Upper lobe of left lung (tissue), 6 donors: ENCODE results near the gene MLC1. TPM values are rescaled to one million over a fixed set of nuclear protein-coding genes. Genes with fewer than 3 reads are reported as not detected.

Source experiments
- ATAC-seq, 2 donors: fragments of 200-7000 bp; cut with Tn5 transposase; one replicate each; pipeline ENCODE4 v1.9.1; 2022; ENCODE audit warnings: mild to moderate bottlenecking in 2 of 2, moderate library complexity in 2 of 2; ENCODE audit not compliant: low FRiP score in 2 of 2
- DNase-seq, 2 donors: peaks; one replicate each; pipeline ENCODE4 v3.0.0-alpha.2; 2019 to 2020
- H3K27ac ChIP-seq, 4 donors: fragments of 200-600 bp; sonication (generic); one replicate each; pipeline ENCODE4 v1.5.1; 2016 to 2019
- H3K27me3 ChIP-seq, 4 donors: fragments of 200-600 bp; sonication (generic); one replicate each; pipeline ENCODE4 v1.5.1; 2017 to 2019
- H3K36me3 ChIP-seq, 4 donors: fragments of 200-600 bp; sonication (generic); one replicate each; pipeline ENCODE4 v1.5.1; 2016 to 2019
- H3K4me1 ChIP-seq, 4 donors: fragments of 200-600 bp; sonication (generic); one replicate each; pipeline ENCODE4 v1.5.1; 2018 to 2019
- H3K4me3 ChIP-seq, 4 donors: fragments of 200-600 bp; sonication (generic); one replicate each; pipeline ENCODE4 v1.5.1; 2017 to 2019; ENCODE audit warnings: mild to moderate bottlenecking in 2 of 4, moderate library complexity in 1 of 4
- H3K9me3 ChIP-seq, 4 donors: fragments of 200-600 bp; sonication (generic); one replicate each; pipeline ENCODE4 v1.5.1; 2018 to 2019
- EP300 ChIP-seq, 4 donors: sonication (generic); formaldehyde crosslinking; IDR thresholded peaks; one replicate each; pipeline ENCODE4 v1.5.1; 2017; ENCODE audit warnings: antibody characterized with exemption in 4 of 4, control low read depth in 2 of 4
- POLR2A ChIP-seq, 4 donors: fragments of 450-650 bp; IDR thresholded peaks; one replicate each; pipeline ENCODE4 v1.5.1; 2016 to 2017; ENCODE audit warnings: antibody characterized with exemption in 4 of 4, mild to moderate bottlenecking in 2 of 4
- POLR2AphosphoS5 ChIP-seq, 2 donors: sonication (generic); formaldehyde crosslinking; IDR thresholded peaks; one replicate each; pipeline ENCODE4 v1.5.1; 2017; ENCODE audit warnings: antibody characterized with exemption in 2 of 2
- WGBS, 2 donors: methylation state at CpG; one replicate each; pipeline ENCODE4 v1.1.5; 2017 to 2018; 5-methylcytosine and 5-hydroxymethylcytosine counted together
- total RNA-seq, 6 donors: library from RNA; depleted of rRNA in 4 of 6; stranded (reverse); fragments of >200 nt in 4 of 6; gene quantifications; one replicate each; pipeline versions ENCODE4 v1.1.0 to v1.2.1, GENCODE V29; 2016 to 2021
- TF ChIP-seq, protein P1 (sequence below), 6 experiments: fragments of 450-650 bp in 4 of 6; fragments of 200-600 bp in 2 of 6; sonication (generic) in 2 of 6; IDR thresholded peaks; one replicate each; pipeline ENCODE4 v1.5.1; 2016 to 2019; ENCODE audit warnings: antibody characterized with exemption in 6 of 6
- donor health status: DM: no; HTN: no; CAD: no; lungs with moderate emphysema.
- donor health status: DM: no; HTN: yes; CAD: no; lungs with severe emphysema.

The MLC1 gene
- total RNA-seq, 6 donors from 2014 or later, result 0.78 to 3.1 (median 1.2) TPM

DNA sequence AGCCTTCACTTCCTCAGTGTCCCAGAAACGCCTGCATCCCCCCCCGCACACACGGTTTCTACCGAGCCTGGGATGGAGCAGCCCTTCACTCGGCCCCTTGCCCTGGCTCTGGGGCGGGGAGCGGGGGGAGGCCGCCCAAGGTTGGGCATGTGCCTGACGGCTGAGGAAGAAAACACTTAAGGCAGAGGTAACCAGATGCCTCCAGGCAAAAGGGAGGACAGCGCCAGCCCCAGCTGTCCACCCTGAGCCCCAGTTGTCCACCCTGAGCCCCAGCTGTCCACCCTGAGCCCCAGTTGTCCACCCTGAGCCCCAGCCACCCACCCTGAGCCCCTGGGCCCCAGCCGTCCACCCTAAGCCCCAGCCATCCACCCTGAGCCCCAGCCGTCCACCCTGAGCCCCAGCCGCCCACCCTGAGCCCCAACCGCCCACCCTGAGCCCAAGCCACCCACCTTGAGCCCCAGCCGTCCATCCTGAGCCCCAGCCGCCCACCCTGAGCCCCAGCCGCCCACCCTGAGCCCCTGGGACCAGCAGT lies 23.3 kb downstream of the MLC1 start:
- 56 to 58% methylated on average over 8 to 14 of the region's 17 CpGs for WGBS, 2 donors
- H3K4me3 ChIP-seq, result no peak overlapping the region
- TF ChIP-seq EP300 (IDR thresholded peaks at IDR 0.05), result no peak
- no peak for TF ChIP-seq POLR2A (IDR thresholded peaks at IDR 0.05)
- TF ChIP-seq, protein P1, sequence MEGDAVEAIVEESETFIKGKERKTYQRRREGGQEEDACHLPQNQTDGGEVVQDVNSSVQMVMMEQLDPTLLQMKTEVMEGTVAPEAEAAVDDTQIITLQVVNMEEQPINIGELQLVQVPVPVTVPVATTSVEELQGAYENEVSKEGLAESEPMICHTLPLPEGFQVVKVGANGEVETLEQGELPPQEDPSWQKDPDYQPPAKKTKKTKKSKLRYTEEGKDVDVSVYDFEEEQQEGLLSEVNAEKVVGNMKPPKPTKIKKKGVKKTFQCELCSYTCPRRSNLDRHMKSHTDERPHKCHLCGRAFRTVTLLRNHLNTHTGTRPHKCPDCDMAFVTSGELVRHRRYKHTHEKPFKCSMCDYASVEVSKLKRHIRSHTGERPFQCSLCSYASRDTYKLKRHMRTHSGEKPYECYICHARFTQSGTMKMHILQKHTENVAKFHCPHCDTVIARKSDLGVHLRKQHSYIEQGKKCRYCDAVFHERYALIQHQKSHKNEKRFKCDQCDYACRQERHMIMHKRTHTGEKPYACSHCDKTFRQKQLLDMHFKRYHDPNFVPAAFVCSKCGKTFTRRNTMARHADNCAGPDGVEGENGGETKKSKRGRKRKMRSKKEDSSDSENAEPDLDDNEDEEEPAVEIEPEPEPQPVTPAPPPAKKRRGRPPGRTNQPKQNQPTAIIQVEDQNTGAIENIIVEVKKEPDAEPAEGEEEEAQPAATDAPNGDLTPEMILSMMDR (IDR thresholded peaks at IDR 0.05), result no peak
- no peak for TF ChIP-seq POLR2AphosphoS5 (IDR thresholded peaks at IDR 0.05)

DNA sequence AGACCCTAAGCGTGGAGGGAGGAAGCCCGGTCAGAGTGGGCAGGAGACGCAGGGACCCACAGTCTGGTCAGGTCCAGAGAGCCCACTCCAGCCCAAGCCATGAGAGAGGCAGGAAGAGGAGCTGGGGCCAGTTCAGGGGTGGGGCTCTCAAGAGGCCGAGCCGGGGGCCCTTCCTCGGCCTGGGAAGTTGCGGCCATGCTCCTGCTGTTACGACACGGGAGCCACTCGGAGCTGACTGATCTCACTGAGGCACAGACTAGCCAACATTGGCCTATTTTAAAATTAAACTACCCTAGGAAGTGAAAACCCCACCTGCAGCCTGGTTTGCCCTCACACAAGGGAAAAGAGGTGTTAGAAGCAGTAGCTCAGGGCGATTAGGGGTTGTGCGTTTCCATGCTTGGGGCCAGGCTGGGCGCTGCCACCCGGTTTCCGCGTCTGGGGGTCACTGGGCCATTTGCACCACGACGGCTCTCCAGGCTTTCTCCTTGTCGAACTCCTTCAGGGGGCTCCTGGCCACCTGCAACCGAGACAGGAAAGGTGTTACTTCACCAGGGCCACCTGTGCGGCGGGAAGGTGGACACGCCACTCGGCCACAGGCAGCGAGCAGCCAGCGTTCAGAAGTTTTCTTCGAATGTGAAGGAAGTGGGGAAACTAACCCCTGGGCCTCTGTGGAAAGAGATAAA lies 23.9 kb downstream of the MLC1 start:
- WGBS, 2 donors, result 30 to 52% methylated on average over 9 to 24 of the region's 27 CpGs
- ATAC-seq (peak; percentile 4 to 12), DNase-seq (peak; percentile 59 to 72)
- peaks cover 9 to 37% (median 15%) of the 10 kb centered on the region in 4 donors for H3K4me1 ChIP-seq
- H3K36me3 ChIP-seq, result no peaks in the 10 kb centered on the region
- no peaks in the 10 kb centered on the region for H3K9me3 ChIP-seq
- no peak overlapping the region for H3K27ac ChIP-seq
- no peak for TF ChIP-seq POLR2AphosphoS5 (IDR thresholded peaks at IDR 0.05)
- TF ChIP-seq POLR2A (IDR thresholded peaks at IDR 0.05), result no peak
- TF ChIP-seq, protein P1 (IDR thresholded peaks at IDR 0.05), result no peak
- no peak for TF ChIP-seq EP300 (IDR thresholded peaks at IDR 0.05)
- peaks cover 0 to 11% (median 5%) of the 10 kb centered on the region in 4 donors for H3K27me3 ChIP-seq
- H3K4me3 ChIP-seq, result no peak overlapping the region

More for the DNA sequence above, 23.3 kb downstream of the MLC1 start:
- DNase-seq (no peak), ATAC-seq (no peak)
- H3K27me3 ChIP-seq, result peaks cover 0 to 11% (median 5%) of the 10 kb centered on the region in 4 donors
- H3K27ac ChIP-seq, result no peak overlapping the region
- no peaks in the 10 kb centered on the region for H3K36me3 ChIP-seq
- H3K4me1 ChIP-seq, result peaks cover 9 to 37% (median 15%) of the 10 kb centered on the region in 4 donors
- no peaks in the 10 kb centered on the region for H3K9me3 ChIP-seq

DNA sequence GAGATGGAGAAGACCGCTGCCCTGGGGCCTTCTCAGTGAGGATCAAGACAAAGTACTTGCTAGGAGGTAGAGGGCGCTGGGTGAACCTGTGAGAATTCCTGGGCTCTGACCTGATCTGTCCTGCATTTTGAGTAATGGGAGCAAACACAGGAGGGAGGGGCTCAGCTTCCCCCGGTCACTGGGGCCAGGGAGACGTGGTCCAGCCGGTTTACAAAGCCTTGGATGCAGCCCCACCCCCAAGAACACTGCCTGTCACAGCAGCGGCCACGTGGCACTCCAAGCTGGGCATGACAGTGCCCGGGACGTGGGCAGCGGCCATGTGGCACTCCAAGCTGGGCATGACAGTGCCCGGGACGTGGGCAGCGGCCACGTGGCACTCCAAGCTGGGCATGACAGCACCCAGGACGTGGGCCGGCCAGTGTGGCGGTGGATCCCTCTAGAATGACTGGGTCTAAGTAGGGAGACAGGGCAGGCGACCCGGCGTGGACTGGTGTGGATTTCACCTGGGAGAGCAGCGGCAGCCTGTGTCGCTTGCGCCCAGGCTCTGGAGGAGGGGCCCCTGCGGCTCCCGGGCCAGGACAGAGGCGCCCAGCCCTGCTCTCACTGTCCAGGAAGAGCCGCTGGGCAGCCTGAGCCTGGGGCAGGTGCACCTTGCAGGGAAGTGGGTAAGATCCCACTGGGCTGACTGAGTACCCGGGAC lies 24.6 kb downstream of the MLC1 start:
- peaks cover 9 to 37% (median 15%) of the 10 kb centered on the region in 4 donors for H3K4me1 ChIP-seq
- WGBS, 2 donors, result 66 to 77% methylated on average over 11 to 24 of the region's 28 CpGs
- H3K4me3 ChIP-seq, result no peak overlapping the region
- DNase-seq (peak; percentile 40 to 83), ATAC-seq (peak; percentile 26 to 45)
- no peaks in the 10 kb centered on the region for H3K36me3 ChIP-seq
- peaks cover 0 to 11% (median 5%) of the 10 kb centered on the region in 4 donors for H3K27me3 ChIP-seq
- H3K27ac ChIP-seq, result no peak overlapping the region
- no peaks in the 10 kb centered on the region for H3K9me3 ChIP-seq
- TF ChIP-seq POLR2A (IDR thresholded peaks at IDR 0.05) (no peak), POLR2AphosphoS5 (IDR thresholded peaks at IDR 0.05) (no peak), EP300 (IDR thresholded peaks at IDR 0.05) (no peak)
- TF ChIP-seq, protein P1 (IDR thresholded peaks at IDR 0.05), result no peak

DNA sequence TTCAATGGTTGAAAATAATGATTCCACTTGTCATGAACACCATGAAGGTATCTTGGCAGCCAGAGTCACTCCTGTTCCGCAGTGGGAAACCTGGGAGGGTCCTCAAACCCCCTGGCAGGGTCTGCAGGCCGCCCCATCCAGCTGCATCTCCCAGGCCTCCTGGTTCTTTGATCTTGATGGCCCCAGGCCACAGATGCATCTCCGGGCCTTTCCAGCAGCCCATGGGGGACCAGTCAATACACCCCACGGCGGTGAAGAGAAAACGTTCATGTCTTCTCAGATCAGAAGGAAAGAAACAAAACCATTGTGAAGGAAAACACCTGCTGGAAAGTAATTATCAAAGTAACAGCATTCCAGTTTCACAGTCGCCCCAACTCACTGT lies 25.4 kb downstream of the MLC1 start:
- H3K36me3 ChIP-seq, result no peaks in the 10 kb centered on the region
- TF ChIP-seq POLR2A (IDR thresholded peaks at IDR 0.05), result no peak
- no peak for TF ChIP-seq POLR2AphosphoS5 (IDR thresholded peaks at IDR 0.05)
- TF ChIP-seq, protein P1 (IDR thresholded peaks at IDR 0.05), result no peak
- TF ChIP-seq EP300 (IDR thresholded peaks at IDR 0.05), result no peak
- 81 to 91% methylated on average over 7 of the region's 7 CpGs for WGBS, 2 donors
- DNase-seq (no peak), ATAC-seq (no peak)
- peak overlapping the region in 1 of 4 donors; percentile 2 for H3K4me3 ChIP-seq
- H3K27ac ChIP-seq, result no peak overlapping the region
- H3K4me1 ChIP-seq, result peaks cover 9 to 37% (median 15%) of the 10 kb centered on the region in 4 donors
- peaks cover 0 to 11% (median 5%) of the 10 kb centered on the region in 4 donors for H3K27me3 ChIP-seq
- no peaks in the 10 kb centered on the region for H3K9me3 ChIP-seq
